ENCODE data around the gene CDH16.

DNA sequence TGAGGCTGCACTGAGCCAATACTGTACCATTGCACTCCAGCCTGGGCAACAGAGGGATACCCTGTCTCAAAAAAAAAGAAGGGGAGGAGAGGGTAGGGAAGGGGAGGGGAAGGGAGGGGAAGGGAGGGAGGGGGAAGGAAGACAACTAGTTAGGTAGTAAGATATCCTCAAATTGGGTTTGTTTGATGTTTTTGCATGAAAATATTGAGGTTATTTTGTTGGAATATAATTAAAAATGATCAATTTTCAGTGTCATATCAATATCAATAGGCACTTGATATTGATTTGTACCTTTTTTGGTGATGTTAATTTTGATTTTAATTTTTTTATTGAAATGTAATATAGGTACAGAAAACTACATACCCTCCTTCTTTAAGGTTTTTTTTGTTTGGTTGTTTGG is 55.0 kb downstream of the CDH16 start:
- TF ChIP-seq, protein P1, sequence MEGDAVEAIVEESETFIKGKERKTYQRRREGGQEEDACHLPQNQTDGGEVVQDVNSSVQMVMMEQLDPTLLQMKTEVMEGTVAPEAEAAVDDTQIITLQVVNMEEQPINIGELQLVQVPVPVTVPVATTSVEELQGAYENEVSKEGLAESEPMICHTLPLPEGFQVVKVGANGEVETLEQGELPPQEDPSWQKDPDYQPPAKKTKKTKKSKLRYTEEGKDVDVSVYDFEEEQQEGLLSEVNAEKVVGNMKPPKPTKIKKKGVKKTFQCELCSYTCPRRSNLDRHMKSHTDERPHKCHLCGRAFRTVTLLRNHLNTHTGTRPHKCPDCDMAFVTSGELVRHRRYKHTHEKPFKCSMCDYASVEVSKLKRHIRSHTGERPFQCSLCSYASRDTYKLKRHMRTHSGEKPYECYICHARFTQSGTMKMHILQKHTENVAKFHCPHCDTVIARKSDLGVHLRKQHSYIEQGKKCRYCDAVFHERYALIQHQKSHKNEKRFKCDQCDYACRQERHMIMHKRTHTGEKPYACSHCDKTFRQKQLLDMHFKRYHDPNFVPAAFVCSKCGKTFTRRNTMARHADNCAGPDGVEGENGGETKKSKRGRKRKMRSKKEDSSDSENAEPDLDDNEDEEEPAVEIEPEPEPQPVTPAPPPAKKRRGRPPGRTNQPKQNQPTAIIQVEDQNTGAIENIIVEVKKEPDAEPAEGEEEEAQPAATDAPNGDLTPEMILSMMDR (IDR thresholded peaks at IDR 0.05) = no peak
- TF ChIP-seq POLR2A (IDR thresholded peaks at IDR 0.05) (no peak), POLR2AphosphoS5 (IDR thresholded peaks at IDR 0.05) (no peak), EP300 (IDR thresholded peaks at IDR 0.05; ENCODE audit: low read depth) (no peak)
